ENCODE data around the gene ARHGAP10. TPM values are rescaled to one million over a fixed set of nuclear protein-coding genes. Genes with fewer than 3 reads are reported as not detected.

Gene ARHGAP10
- total RNA-seq, 2 donors from 2014 or later, result 23.9 to 28.7 TPM

DNA sequence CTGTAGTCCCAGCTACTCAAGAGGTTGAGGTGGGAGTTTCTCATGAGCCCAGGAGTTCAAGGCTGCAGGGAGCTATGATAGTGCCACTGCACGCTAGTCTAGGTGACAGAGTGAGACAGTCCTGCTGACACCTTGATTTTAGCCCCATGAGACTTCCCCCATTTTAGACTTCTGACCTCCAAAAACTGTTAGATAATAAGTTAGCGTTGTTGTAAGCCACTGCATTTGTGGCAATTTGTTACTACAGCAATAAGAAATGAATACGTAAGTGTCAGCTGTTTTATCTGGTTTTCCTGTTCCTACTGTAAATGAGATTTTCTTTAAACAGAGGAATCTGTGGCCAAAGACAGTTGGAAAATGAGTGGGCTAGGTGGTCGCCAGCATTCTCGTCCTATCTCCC lies 83.9 kb downstream of the ARHGAP10 start:
- ATAC-seq (no peak), DNase-seq (no peak)
- 77 to 81% methylated on average over 5 of the region's 5 CpGs for WGBS, 2 donors
- H3K27ac ChIP-seq, result no peak overlapping the region
- H3K9me3 ChIP-seq, result no peaks in the 10 kb centered on the region
- peaks cover 22% of the 10 kb centered on the region for H3K4me1 ChIP-seq
- intact Hi-C loops (cut with DNase I), result no loop called here
- no peak overlapping the region for H3K4me3 ChIP-seq
- no peaks in the 10 kb centered on the region for H3K36me3 ChIP-seq (replicated peaks in 1 of 2; ENCODE audit: insufficient read depth in 1 of 2, low read depth in 2 of 2)
- TF ChIP-seq POLR2A (IDR thresholded peaks at IDR 0.05), result no peak
- TF ChIP-seq, protein P1, sequence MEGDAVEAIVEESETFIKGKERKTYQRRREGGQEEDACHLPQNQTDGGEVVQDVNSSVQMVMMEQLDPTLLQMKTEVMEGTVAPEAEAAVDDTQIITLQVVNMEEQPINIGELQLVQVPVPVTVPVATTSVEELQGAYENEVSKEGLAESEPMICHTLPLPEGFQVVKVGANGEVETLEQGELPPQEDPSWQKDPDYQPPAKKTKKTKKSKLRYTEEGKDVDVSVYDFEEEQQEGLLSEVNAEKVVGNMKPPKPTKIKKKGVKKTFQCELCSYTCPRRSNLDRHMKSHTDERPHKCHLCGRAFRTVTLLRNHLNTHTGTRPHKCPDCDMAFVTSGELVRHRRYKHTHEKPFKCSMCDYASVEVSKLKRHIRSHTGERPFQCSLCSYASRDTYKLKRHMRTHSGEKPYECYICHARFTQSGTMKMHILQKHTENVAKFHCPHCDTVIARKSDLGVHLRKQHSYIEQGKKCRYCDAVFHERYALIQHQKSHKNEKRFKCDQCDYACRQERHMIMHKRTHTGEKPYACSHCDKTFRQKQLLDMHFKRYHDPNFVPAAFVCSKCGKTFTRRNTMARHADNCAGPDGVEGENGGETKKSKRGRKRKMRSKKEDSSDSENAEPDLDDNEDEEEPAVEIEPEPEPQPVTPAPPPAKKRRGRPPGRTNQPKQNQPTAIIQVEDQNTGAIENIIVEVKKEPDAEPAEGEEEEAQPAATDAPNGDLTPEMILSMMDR (IDR thresholded peaks at IDR 0.05), result no peak
- no peaks in the 10 kb centered on the region for H3K27me3 ChIP-seq

DNA sequence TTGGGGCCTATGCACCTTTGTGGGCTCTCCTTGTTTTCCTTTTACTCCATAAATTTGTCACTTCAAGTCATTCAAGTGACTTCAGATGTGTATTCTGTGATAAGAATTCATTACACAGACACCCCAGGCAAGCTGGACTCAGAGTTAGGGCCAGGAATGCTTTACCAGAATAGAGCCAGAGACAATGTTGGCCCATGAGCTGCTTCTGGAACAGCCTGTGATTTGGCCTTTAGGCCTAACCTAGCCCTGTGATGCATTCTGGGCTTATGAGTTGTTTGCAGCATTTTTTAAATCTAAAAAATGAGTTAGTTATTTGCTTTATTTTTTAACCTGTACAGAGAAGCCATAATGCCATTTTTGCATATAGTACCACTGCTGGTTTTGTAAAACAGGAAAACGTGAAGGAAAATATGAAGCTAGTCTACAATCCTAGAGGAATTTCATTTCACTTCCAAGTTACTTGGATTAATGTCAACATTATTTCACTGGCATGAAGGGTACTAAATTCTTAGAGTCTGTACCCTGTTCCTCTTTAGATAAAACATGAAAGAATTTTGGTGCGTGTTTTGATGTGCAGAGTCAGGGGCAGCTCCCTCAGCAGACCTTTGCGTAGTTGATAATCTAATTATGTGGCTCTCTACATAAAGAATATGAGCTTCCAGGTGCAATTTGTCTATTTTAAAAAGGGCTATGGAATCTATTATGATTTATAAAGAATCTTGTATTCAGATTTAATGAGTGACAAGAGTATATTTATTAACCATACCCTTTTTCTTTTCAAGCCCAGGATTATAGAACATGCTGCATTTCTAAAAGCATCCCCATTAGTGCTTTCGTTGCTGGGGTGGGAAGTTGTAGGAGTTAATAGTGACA lies 84.7 kb downstream of the ARHGAP10 start:
- no peak for TF ChIP-seq POLR2A (IDR thresholded peaks at IDR 0.05)
- TF ChIP-seq, protein P1 (IDR thresholded peaks at IDR 0.05), result no peak
- no peaks in the 10 kb centered on the region for H3K9me3 ChIP-seq
- 69% methylated on average over 4 of the region's 4 CpGs for WGBS, 2 donors
- peaks cover 30% of the 10 kb centered on the region for H3K4me1 ChIP-seq
- no peaks in the 10 kb centered on the region for H3K27me3 ChIP-seq
- no peaks in the 10 kb centered on the region for H3K36me3 ChIP-seq (replicated peaks in 1 of 2; ENCODE audit: insufficient read depth in 1 of 2, low read depth in 2 of 2)
- intact Hi-C loops (cut with DNase I), result no loop called here
- ATAC-seq (no peak), DNase-seq (no peak)
- no peak overlapping the region for H3K27ac ChIP-seq
- H3K4me3 ChIP-seq, result no peak overlapping the region

DNA sequence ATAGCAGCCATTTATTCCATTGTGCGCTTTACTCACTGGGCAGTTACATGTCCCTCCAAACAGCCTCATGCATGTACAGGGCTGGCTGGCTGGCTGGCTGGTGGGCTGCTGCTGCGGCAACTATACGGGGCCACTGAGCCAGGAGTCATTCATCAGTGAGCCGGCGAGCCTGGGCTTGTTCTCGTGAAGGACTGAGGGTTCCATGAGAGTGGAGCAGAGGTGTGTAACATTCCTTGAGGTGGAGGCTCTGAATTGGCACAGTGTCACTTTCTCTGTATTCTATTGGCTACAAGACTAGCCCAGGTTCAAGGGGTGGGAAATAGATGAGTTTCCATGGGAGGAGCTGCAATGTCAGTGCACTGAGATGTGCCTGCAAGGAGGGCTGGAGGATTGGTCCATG lies 89.1 kb downstream of the ARHGAP10 start:
- 87 to 94% methylated on average over 6 of the region's 6 CpGs for WGBS, 2 donors
- Histone ChIP-seq H3K36me3 (replicated peaks in 1 of 2; ENCODE audit: insufficient read depth in 1 of 2, low read depth in 2 of 2) (no peaks in the 10 kb centered on the region), H3K27ac (peak overlapping the region in 3 of 4 donors; percentile 56 to 71 (median 63)), H3K4me1 (peaks cover 55% of the 10 kb centered on the region), H3K27me3 (no peaks in the 10 kb centered on the region), H3K9me3 (no peaks in the 10 kb centered on the region), H3K4me3 (no peak overlapping the region)
- intact Hi-C loops (cut with DNase I), result no loop called here
- no peak for DNase-seq
- TF ChIP-seq, protein P1 (IDR thresholded peaks at IDR 0.05), result no peak
- no peak for TF ChIP-seq POLR2A (IDR thresholded peaks at IDR 0.05)
- ATAC-seq, result no peak

DNA sequence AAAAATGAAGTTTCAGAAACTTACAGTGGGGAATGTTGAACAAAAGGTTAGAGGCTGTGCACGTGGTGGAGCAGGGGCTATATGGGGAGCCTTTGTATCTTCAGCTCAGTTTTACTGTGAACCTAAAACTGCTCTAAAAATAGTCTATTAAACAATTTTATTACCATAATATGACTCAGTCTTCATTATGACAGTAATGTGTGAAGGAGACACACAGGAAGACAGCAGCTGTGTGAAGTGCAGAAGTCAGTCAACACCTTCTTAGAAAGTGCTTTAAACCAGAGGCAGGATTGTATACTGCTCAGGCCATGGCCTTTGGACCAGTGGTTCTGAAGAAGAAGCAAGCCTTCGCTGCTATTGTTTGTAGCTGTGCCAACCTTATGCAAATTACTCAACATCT lies 89.7 kb downstream of the ARHGAP10 start:
- Histone ChIP-seq H3K9me3 (no peaks in the 10 kb centered on the region), H3K27ac (peak overlapping the region in 3 of 4 donors; percentile 56 to 71 (median 63)), H3K27me3 (no peaks in the 10 kb centered on the region), H3K36me3 (replicated peaks in 1 of 2; ENCODE audit: insufficient read depth in 1 of 2, low read depth in 2 of 2) (no peaks in the 10 kb centered on the region), H3K4me3 (no peak overlapping the region), H3K4me1 (peaks cover 52% of the 10 kb centered on the region)
- DNase-seq, result no peak
- no peak for ATAC-seq
- 54 to 78% methylated on average over 2 of the region's 2 CpGs for whole genome bisulfite sequencing, 2 donors
- intact Hi-C loops (cut with DNase I), result no loop called here
- no peak for TF ChIP-seq POLR2A (IDR thresholded peaks at IDR 0.05)
- TF ChIP-seq, protein P1 (IDR thresholded peaks at IDR 0.05), result no peak

DNA sequence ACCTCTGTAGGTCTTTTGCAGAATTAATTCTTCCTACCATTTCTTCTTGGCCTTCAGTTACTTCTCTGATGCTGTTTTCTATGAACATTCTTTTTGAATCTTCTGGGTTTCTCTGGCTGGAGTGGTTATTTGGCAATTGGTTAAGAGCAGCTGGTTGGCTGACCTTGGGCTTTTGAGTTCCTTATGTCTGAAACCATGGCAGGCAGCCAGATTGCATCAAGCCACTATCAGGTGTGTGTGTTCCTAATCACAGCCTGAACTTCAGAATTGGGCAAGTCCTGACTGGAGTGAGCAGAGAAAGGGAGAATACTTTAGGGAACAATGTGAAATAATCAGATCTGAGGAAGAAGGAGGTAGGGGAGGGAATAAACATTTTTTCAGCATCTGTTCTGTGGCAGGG lies 90.2 kb downstream of the ARHGAP10 start:
- Histone ChIP-seq H3K9me3 (no peaks in the 10 kb centered on the region), H3K27me3 (no peaks in the 10 kb centered on the region), H3K4me1 (peaks cover 55% of the 10 kb centered on the region), H3K36me3 (replicated peaks in 1 of 2; ENCODE audit: insufficient read depth in 1 of 2, low read depth in 2 of 2) (no peaks in the 10 kb centered on the region), H3K4me3 (no peak overlapping the region), H3K27ac (peak overlapping the region in 3 of 4 donors; percentile 56 to 71 (median 63))
- TF ChIP-seq, protein P1 (IDR thresholded peaks at IDR 0.05), result no peak
- TF ChIP-seq POLR2A (IDR thresholded peaks at IDR 0.05), result no peak
- DNase-seq (peak; percentile 93 to 98 (median 97)), ATAC-seq (peak; percentile 79)
- intact Hi-C loops (cut with DNase I), result no loop called here
